SK-N-SH (cell line): ENCODE measurements around the gene PIGV. TPM values are rescaled to one million over a fixed set of nuclear protein-coding genes. Genes with fewer than 3 reads are reported as not detected.

Experiments
- CTCF ChIA-PET: fragments of 300-600, 350-600 bp; formaldehyde crosslinking; extraction: SDS; loops from one replicate; lab custom pipeline; 2021; lab: Yijun Ruan, JAX
- POLR2A ChIA-PET: fragments of 350-600 bp; sonication (Branson Sonifier 250); formaldehyde crosslinking; extraction: SDS; loops from one replicate; lab custom pipeline; 2020; ENCODE audit warnings: antibody characterized with exemption, inconsistent platforms; lab: Yijun Ruan, JAX
- DNase-seq: peaks from one replicate; pipeline ENCODE4 v3.0.0; 2012
- H2AFZ ChIP-seq: fragments of 200-600 bp; sonication (generic); 2 replicates; pipeline ENCODE4 v1.8.1; 2016; ENCODE audit warnings: antibody characterized with exemption, mild to moderate bottlenecking, low read depth
- H3F3A ChIP-seq: fragments of 200-600 bp; sonication (generic); replicated peaks from 2 replicates; pipeline ENCODE3; 2016; ENCODE audit warnings: antibody characterized with exemption, mild to moderate bottlenecking; ENCODE audit not compliant: insufficient read depth
- H3K27ac ChIP-seq, 2 experiments: fragments of 200-500 bp in 1 of 2; fragments of 200-600 bp in 1 of 2; sonication (Bioruptor generic) in 1 of 2; sonication (generic), shearing (Covaris generic) in 1 of 2; 2 replicates each; pipeline versions ENCODE4 v1.5.1 to v1.6.1; 2014 to 2016; ENCODE audit warnings: low read depth in 2 of 2, inconsistent platforms in 1 of 2, low read length in 1 of 2, mild to moderate bottlenecking in 1 of 2, mixed read lengths in 1 of 2
- H3K27me3 ChIP-seq: fragments of 200-600 bp; sonication (generic), shearing (Covaris generic); 2 replicates; pipeline ENCODE4 v1.6.1; 2016; ENCODE audit warnings: mixed run types; ENCODE audit not compliant: insufficient read depth
- H3K36me3 ChIP-seq, 2 experiments: fragments of 200-500 bp in 1 of 2; fragments of 200-600 bp in 1 of 2; sonication (Bioruptor generic) in 1 of 2; sonication (generic) in 1 of 2; replicated peaks in 1 of 2; 2 replicates each; pipeline versions ENCODE3 to v1.5.1; 2014 to 2016; ENCODE audit warnings: low read length in 1 of 2, mild to moderate bottlenecking in 1 of 2; ENCODE audit not compliant: insufficient read depth in 2 of 2, control insufficient read depth in 1 of 2
- H3K4me1 ChIP-seq, 2 experiments: fragments of 200-500 bp in 1 of 2; fragments of 200-600 bp in 1 of 2; sonication (Bioruptor generic) in 1 of 2; sonication (generic), shearing (Covaris generic) in 1 of 2; 2 replicates each; pipeline versions ENCODE4 v1.5.1 to v1.6.1; 2014 to 2016; ENCODE audit warnings: low read depth in 1 of 2, low read length in 1 of 2, mixed run types in 1 of 2; ENCODE audit not compliant: insufficient read depth in 2 of 2, control insufficient read depth in 1 of 2
- H3K4me2 ChIP-seq: fragments of 200-600 bp; sonication (generic), shearing (Covaris generic); 2 replicates; pipeline ENCODE4 v1.6.1; 2017; ENCODE audit warnings: mixed run types
- H3K4me3 ChIP-seq, 2 experiments: fragments of 200-500 bp in 1 of 2; fragments of 200-600 bp in 1 of 2; sonication (Bioruptor generic) in 1 of 2; sonication (generic), shearing (Covaris generic) in 1 of 2; 2 replicates each; pipeline versions ENCODE4 v1.5.1 to v1.8.1; 2014 to 2016; ENCODE audit warnings: low read depth in 2 of 2, inconsistent platforms in 1 of 2, low read length in 1 of 2, mild to moderate bottlenecking in 1 of 2, mixed read lengths in 1 of 2, moderate library complexity in 1 of 2
- H3K79me2 ChIP-seq: fragments of 200-600 bp; sonication (generic); 2 replicates; pipeline ENCODE4 v1.8.1; 2017; ENCODE audit warnings: mild to moderate bottlenecking; ENCODE audit not compliant: insufficient read depth
- H3K9ac ChIP-seq: fragments of 200-600 bp; sonication (generic); 2 replicates; pipeline ENCODE4 v1.6.1; 2017; ENCODE audit warnings: mixed run types
- H3K9me2 ChIP-seq: fragments of 200-600 bp; sonication (generic); 2 replicates; pipeline ENCODE4 v1.6.1; 2017; ENCODE audit warnings: mixed run types
- H3K9me3 ChIP-seq: fragments of 200-600 bp; sonication (generic); 2 replicates; pipeline ENCODE4 v1.6.1; 2017; ENCODE audit warnings: mixed run types, mild to moderate bottlenecking, moderate library complexity
- H4K20me1 ChIP-seq: fragments of 200-600 bp; sonication (generic); 2 replicates; pipeline ENCODE4 v1.6.1; 2017; ENCODE audit warnings: mild to moderate bottlenecking, mixed run types; ENCODE audit not compliant: insufficient read depth
- CHD2 ChIP-seq: fragments of 150-350 bp; IDR thresholded peaks from 2 replicates; pipeline ENCODE4 v1.6.1; 2018; ENCODE audit warnings: low read length; ENCODE audit not compliant: partially characterized antibody
- ELF1 ChIP-seq: IDR thresholded peaks from 2 replicates; pipeline ENCODE4 v1.4.0; 2012
- EP300 ChIP-seq, 2 experiments: IDR thresholded peaks; 2 replicates each; pipeline versions ENCODE4 v1.4.0 to v1.6.1; 2012; ENCODE audit warnings: borderline replicate concordance in 1 of 2, low read depth in 1 of 2, low read length in 1 of 2
- EZH2phosphoT487 ChIP-seq: fragments of 200-600 bp; sonication (generic); IDR thresholded peaks from 2 replicates; pipeline ENCODE4 v1.6.1; 2017; ENCODE audit warnings: low read depth, mixed run types, mild to moderate bottlenecking, antibody characterized with exemption, moderate library complexity, borderline replicate concordance
- FOSL2 ChIP-seq: IDR thresholded peaks from 2 replicates; pipeline ENCODE4 v1.4.0; 2012; ENCODE audit warnings: low read depth, mild to moderate bottlenecking, moderate library complexity, borderline replicate concordance
- FOXJ3 ChIP-seq: sonication (generic); formaldehyde crosslinking; IDR thresholded peaks from 2 replicates; pipeline ENCODE4 v1.5.1; 2020; ENCODE audit warnings: mild to moderate bottlenecking, missing genetic modification reagents
- FOXM1 ChIP-seq: IDR thresholded peaks from 2 replicates; pipeline ENCODE4 v1.4.0; 2012; ENCODE audit warnings: low read depth, mild to moderate bottlenecking
- GABPA ChIP-seq: IDR thresholded peaks from 2 replicates; pipeline ENCODE4 v1.4.0; 2012; ENCODE audit warnings: low read depth, mild to moderate bottlenecking
- GATA2 ChIP-seq: sonication (generic); formaldehyde crosslinking; IDR thresholded peaks from 2 replicates; pipeline ENCODE4 v1.5.0; 2020; ENCODE audit warnings: mild to moderate bottlenecking, missing genetic modification reagents
- NRF1 ChIP-seq: IDR thresholded peaks from 2 replicates; pipeline ENCODE4 v1.6.1; 2012; ENCODE audit warnings: low read depth, mild to moderate bottlenecking, low read length
- RAD21 ChIP-seq: IDR thresholded peaks from 2 replicates; pipeline ENCODE4 v1.6.1; 2012; ENCODE audit warnings: mild to moderate bottlenecking, low read length
- RXRA ChIP-seq: IDR thresholded peaks from 2 replicates; pipeline ENCODE4 v1.4.0; 2012; ENCODE audit warnings: low read depth, mild to moderate bottlenecking, borderline replicate concordance
- SIN3A ChIP-seq: IDR thresholded peaks from 2 replicates; pipeline ENCODE4 v1.6.1; 2012; ENCODE audit warnings: low read depth, mild to moderate bottlenecking, low read length, moderate library complexity, borderline replicate concordance
- TAF1 ChIP-seq: IDR thresholded peaks from 2 replicates; pipeline ENCODE4 v1.6.1; 2012; ENCODE audit warnings: low read depth, mild to moderate bottlenecking, low read length, moderate library complexity, borderline replicate concordance
- TCF12 ChIP-seq: IDR thresholded peaks from 2 replicates; pipeline ENCODE4 v1.4.0; 2012
- TEAD4 ChIP-seq: IDR thresholded peaks from 2 replicates; pipeline ENCODE4 v1.4.0; 2012; ENCODE audit warnings: mild to moderate bottlenecking, borderline replicate concordance; ENCODE audit not compliant: insufficient read depth
- YY1 ChIP-seq: IDR thresholded peaks from 2 replicates; pipeline ENCODE4 v1.4.0; 2012; ENCODE audit warnings: low read depth, mild to moderate bottlenecking
- WGBS: methylation state at CpG from one replicate; pipeline ENCODE4 v1.1.6; 2017; ENCODE audit warnings: low lambda C conversion rate; 5-methylcytosine and 5-hydroxymethylcytosine counted together
- polyA plus RNA-seq, 3 experiments: library from polyadenylated mRNA; depleted of rRNA; stranded (reverse); fragments of >200 nt; gene quantifications; 2 replicates each; pipeline ENCODE4 v1.2.3, GENCODE V29; 2012
- TF ChIP-seq, protein P1 (sequence below): IDR thresholded peaks from 2 replicates; pipeline ENCODE4 v1.4.0; 2012; ENCODE audit warnings: low read depth
- TF ChIP-seq, protein P2 (sequence below): fragments of 150-350 bp; IDR thresholded peaks from 2 replicates; pipeline ENCODE4 v1.6.1; 2016; ENCODE audit warnings: mild to moderate bottlenecking, low read depth, low read length
- TF ChIP-seq, protein P3 (sequence below): IDR thresholded peaks from 2 replicates; pipeline ENCODE4; 2012
- TF ChIP-seq, protein P4 (sequence below): fragments of 200-600 bp; sonication (generic); IDR thresholded peaks from 2 replicates; pipeline ENCODE4 v1.6.1; 2017; ENCODE audit warnings: antibody characterized with exemption, mild to moderate bottlenecking, moderate library complexity
- TF ChIP-seq, protein P5 (sequence below): IDR thresholded peaks from 2 replicates; pipeline ENCODE4 v1.6.1; 2012; ENCODE audit warnings: mild to moderate bottlenecking, low read depth, low read length, moderate library complexity
- TF ChIP-seq, protein P6 (sequence below): IDR thresholded peaks from 2 replicates; pipeline ENCODE4 v1.4.0; 2012; ENCODE audit warnings: low read depth, borderline replicate concordance

PIGV gene
- polyA plus RNA-seq, 1 of the 3 experiments (the other 2 are of a cell fraction) = 16.5 TPM

DNA sequence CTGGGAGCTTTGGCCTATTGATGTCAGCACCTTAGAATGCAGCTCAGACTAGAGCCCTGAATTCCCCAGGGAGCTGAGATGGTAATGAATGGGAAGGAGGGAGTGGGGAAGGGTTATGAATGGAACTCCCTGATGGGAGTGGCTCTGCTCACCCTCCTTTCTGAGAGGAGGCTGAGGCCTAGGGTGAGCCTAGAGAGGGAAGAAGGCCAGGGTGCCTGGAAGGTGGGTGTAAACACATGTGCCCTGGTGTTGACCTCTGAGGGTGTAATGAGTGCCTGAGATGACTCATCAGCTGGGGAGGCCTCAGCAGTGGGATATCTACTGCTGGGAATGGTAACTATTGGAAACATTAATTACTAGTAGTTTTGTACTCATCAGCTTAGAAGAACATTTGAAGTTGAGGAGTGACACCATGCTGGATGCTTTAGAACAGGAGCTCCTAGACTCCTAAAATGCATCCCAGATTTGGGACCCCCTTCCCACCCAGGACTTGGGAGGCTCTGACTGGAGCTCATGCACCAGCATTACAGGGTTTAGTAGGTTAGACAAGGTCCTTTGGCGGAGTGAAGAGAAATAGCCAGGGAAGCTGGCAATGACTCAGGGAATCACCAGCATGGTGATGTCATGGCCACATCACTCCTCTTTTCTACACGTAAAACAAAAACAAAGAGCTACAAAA lies 16.0 kb upstream of the PIGV start:
- Histone ChIP-seq H3K4me3 (no peak overlapping the region), H4K20me1 (peaks cover 22% of the 10 kb centered on the region), H3K4me2 (peak overlapping the region; percentile 61), H3K4me1 (peaks cover 9 to 43% of the 10 kb centered on the region in 2 experiments; a peak in 3 of 4 replicates), H3K27ac (peak overlapping the region; percentile 35 to 96), H3K9me2 (no peaks in the 10 kb centered on the region), H2AFZ (no peak overlapping the region), H3K27me3 (no peaks in the 10 kb centered on the region), H3F3A (peaks cover 57% of the 10 kb centered on the region), H3K79me2 (peaks cover 63% of the 10 kb centered on the region), H3K9me3 (no peaks in the 10 kb centered on the region), H3K9ac (peak overlapping the region; percentile 66), H3K36me3 (peaks cover 72 to 76% of the 10 kb centered on the region in 2 experiments)
- CTCF ChIA-PET = interaction anchor here (0.8 to 1.5 kb wide), 3 partner anchors 11 to 169 kb away, joined by 3 to 7 read pairs (median 4); no protein-coding TSS in a partner anchor
- no peak for DNase-seq
- WGBS = 39% methylated on average over 2 of the region's 2 CpGs
- POLR2A ChIA-PET = no interaction called here
- TF ChIP-seq GATA2 (CRISPR knock-in tag) = no peak
- TF ChIP-seq ELF1 = no peak
- TF ChIP-seq YY1 = no peak
- TF ChIP-seq, protein P1, sequence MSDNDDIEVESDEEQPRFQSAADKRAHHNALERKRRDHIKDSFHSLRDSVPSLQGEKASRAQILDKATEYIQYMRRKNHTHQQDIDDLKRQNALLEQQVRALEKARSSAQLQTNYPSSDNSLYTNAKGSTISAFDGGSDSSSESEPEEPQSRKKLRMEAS = 0 out of 2 replicates have a peak, but pooled peaks have one; percentile 18
- TF ChIP-seq TAF1 = no peak
- TF ChIP-seq, protein P2, sequence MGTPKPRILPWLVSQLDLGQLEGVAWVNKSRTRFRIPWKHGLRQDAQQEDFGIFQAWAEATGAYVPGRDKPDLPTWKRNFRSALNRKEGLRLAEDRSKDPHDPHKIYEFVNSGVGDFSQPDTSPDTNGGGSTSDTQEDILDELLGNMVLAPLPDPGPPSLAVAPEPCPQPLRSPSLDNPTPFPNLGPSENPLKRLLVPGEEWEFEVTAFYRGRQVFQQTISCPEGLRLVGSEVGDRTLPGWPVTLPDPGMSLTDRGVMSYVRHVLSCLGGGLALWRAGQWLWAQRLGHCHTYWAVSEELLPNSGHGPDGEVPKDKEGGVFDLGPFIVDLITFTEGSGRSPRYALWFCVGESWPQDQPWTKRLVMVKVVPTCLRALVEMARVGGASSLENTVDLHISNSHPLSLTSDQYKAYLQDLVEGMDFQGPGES = no peak
- no peak for TF ChIP-seq FOXJ3 (CRISPR knock-in tag)
- peak; percentile 82 for TF ChIP-seq FOSL2
- no peak for TF ChIP-seq FOXM1
- TF ChIP-seq TEAD4 = peak; percentile 25; the same call in 1 of the 2 replicates
- TF ChIP-seq, protein P3, sequence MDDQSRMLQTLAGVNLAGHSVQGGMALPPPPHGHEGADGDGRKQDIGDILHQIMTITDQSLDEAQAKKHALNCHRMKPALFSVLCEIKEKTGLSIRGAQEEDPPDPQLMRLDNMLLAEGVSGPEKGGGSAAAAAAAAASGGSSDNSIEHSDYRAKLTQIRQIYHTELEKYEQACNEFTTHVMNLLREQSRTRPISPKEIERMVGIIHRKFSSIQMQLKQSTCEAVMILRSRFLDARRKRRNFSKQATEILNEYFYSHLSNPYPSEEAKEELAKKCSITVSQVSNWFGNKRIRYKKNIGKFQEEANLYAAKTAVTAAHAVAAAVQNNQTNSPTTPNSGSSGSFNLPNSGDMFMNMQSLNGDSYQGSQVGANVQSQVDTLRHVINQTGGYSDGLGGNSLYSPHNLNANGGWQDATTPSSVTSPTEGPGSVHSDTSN = peak; percentile 10
- TF ChIP-seq SIN3A = peak; percentile 17; the same call in 1 of the 2 replicates
- TF ChIP-seq RXRA = peak; percentile 99
- no peak for TF ChIP-seq GABPA
- no peak for TF ChIP-seq EZH2phosphoT487
- no peak for TF ChIP-seq NRF1
- TF ChIP-seq CHD2 = no peak
- no peak; the same call in 1 of the 2 replicates for TF ChIP-seq TCF12
- TF ChIP-seq, protein P4, sequence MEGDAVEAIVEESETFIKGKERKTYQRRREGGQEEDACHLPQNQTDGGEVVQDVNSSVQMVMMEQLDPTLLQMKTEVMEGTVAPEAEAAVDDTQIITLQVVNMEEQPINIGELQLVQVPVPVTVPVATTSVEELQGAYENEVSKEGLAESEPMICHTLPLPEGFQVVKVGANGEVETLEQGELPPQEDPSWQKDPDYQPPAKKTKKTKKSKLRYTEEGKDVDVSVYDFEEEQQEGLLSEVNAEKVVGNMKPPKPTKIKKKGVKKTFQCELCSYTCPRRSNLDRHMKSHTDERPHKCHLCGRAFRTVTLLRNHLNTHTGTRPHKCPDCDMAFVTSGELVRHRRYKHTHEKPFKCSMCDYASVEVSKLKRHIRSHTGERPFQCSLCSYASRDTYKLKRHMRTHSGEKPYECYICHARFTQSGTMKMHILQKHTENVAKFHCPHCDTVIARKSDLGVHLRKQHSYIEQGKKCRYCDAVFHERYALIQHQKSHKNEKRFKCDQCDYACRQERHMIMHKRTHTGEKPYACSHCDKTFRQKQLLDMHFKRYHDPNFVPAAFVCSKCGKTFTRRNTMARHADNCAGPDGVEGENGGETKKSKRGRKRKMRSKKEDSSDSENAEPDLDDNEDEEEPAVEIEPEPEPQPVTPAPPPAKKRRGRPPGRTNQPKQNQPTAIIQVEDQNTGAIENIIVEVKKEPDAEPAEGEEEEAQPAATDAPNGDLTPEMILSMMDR = no peak
- TF ChIP-seq, protein P5, sequence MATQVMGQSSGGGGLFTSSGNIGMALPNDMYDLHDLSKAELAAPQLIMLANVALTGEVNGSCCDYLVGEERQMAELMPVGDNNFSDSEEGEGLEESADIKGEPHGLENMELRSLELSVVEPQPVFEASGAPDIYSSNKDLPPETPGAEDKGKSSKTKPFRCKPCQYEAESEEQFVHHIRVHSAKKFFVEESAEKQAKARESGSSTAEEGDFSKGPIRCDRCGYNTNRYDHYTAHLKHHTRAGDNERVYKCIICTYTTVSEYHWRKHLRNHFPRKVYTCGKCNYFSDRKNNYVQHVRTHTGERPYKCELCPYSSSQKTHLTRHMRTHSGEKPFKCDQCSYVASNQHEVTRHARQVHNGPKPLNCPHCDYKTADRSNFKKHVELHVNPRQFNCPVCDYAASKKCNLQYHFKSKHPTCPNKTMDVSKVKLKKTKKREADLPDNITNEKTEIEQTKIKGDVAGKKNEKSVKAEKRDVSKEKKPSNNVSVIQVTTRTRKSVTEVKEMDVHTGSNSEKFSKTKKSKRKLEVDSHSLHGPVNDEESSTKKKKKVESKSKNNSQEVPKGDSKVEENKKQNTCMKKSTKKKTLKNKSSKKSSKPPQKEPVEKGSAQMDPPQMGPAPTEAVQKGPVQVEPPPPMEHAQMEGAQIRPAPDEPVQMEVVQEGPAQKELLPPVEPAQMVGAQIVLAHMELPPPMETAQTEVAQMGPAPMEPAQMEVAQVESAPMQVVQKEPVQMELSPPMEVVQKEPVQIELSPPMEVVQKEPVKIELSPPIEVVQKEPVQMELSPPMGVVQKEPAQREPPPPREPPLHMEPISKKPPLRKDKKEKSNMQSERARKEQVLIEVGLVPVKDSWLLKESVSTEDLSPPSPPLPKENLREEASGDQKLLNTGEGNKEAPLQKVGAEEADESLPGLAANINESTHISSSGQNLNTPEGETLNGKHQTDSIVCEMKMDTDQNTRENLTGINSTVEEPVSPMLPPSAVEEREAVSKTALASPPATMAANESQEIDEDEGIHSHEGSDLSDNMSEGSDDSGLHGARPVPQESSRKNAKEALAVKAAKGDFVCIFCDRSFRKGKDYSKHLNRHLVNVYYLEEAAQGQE = no peak
- TF ChIP-seq RAD21 = no peak
- peak in 1 of 2 experiments; percentile 10; a peak in 1 of 4 replicates for TF ChIP-seq EP300 (IDR thresholded peaks at IDR 0.05; ENCODE audit: borderline replicate concordance in 1 of 2, low read depth in 1 of 2, low read length in 1 of 2)
- TF ChIP-seq, protein P6, sequence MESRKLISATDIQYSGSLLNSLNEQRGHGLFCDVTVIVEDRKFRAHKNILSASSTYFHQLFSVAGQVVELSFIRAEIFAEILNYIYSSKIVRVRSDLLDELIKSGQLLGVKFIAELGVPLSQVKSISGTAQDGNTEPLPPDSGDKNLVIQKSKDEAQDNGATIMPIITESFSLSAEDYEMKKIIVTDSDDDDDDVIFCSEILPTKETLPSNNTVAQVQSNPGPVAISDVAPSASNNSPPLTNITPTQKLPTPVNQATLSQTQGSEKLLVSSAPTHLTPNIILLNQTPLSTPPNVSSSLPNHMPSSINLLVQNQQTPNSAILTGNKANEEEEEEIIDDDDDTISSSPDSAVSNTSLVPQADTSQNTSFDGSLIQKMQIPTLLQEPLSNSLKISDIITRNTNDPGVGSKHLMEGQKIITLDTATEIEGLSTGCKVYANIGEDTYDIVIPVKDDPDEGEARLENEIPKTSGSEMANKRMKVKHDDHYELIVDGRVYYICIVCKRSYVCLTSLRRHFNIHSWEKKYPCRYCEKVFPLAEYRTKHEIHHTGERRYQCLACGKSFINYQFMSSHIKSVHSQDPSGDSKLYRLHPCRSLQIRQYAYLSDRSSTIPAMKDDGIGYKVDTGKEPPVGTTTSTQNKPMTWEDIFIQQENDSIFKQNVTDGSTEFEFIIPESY = no peak
